ENCODE results near the gene ZNF566. TPM values are rescaled to one million over a fixed set of nuclear protein-coding genes. Genes with fewer than 3 reads are reported as not detected.

Gene ZNF566
- total and polyA plus RNA-seq, 3 donors from 2014 or later = 7.5 to 15.0 (median 12.1) TPM

DNA sequence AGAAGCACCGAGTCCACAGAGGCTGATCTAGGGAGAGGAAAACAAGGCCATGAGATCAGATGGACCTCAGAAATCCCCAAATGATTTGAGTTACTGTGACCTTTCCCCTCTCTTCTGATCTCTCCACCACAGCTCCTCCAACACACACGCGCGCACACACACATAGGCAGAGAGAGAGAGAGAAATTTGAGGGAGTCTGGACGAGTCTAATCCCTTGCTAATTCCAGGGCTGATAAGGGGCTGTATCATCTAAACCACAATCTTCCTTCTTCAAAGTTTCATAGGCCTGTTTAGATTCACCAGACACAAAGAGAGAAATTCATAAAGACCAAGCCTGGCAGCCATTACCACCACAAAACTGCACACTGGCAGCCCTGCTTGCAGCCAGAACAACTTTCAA, 79.5 kb downstream of the ZNF566 start:
- Histone ChIP-seq H3K4me1 (no peaks in the 10 kb centered on the region), H3K27ac (no peak overlapping the region), H3K4me3 (no peak overlapping the region), H3K27me3 (no peaks in the 10 kb centered on the region), H3K9me3 (no peaks in the 10 kb centered on the region), H3K36me3 (ENCODE audit: low read depth, missing control alignments) (no peaks in the 10 kb centered on the region)
- TF ChIP-seq, protein P1, sequence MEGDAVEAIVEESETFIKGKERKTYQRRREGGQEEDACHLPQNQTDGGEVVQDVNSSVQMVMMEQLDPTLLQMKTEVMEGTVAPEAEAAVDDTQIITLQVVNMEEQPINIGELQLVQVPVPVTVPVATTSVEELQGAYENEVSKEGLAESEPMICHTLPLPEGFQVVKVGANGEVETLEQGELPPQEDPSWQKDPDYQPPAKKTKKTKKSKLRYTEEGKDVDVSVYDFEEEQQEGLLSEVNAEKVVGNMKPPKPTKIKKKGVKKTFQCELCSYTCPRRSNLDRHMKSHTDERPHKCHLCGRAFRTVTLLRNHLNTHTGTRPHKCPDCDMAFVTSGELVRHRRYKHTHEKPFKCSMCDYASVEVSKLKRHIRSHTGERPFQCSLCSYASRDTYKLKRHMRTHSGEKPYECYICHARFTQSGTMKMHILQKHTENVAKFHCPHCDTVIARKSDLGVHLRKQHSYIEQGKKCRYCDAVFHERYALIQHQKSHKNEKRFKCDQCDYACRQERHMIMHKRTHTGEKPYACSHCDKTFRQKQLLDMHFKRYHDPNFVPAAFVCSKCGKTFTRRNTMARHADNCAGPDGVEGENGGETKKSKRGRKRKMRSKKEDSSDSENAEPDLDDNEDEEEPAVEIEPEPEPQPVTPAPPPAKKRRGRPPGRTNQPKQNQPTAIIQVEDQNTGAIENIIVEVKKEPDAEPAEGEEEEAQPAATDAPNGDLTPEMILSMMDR (IDR thresholded peaks at IDR 0.05) = no peak
- no peak for TF ChIP-seq POLR2A (IDR thresholded peaks at IDR 0.05)
- no peak for DNase-seq
- 87 to 94% methylated on average over 5 of the region's 5 CpGs for WGBS, 2 donors
- intact Hi-C loops (cut with DNase I; ENCODE audit: low total_unique reads) = no loop called here

GRCh38 chr19:36408101-36408500, 81.3 kb downstream of the ZNF566 start:
- Histone ChIP-seq H3K27ac (no peak overlapping the region), H3K4me3 (no peak overlapping the region), H3K27me3 (no peaks in the 10 kb centered on the region), H3K9me3 (no peaks in the 10 kb centered on the region), H3K4me1 (no peaks in the 10 kb centered on the region), H3K36me3 (ENCODE audit: low read depth, missing control alignments) (no peaks in the 10 kb centered on the region)
- intact Hi-C loops (cut with DNase I; ENCODE audit: low total_unique reads) = no loop called here
- 83 to 99% methylated on average over 3 of the region's 3 CpGs for WGBS, 2 donors
- TF ChIP-seq, protein P1 (IDR thresholded peaks at IDR 0.05) = no peak
- TF ChIP-seq POLR2A (IDR thresholded peaks at IDR 0.05) = no peak
- no peak for DNase-seq

DNA sequence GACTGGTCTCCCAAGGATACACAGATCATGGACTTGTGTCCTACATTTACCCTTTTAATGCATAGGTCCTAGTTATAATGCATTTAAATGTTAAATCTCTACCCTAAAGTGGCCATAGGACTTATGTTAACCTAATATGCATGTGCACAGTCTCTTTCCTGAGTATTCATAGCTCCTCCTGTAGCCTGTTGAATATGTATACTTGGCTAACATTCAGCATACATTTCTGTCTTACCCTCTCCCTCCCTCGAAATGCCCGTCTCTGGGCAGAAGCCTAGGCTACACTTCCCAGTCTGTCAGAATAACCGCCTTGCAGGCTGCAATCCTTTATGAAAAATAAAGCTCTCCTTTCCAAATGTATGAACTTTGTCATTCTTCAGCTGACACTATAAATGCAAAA, 84.9 kb downstream of the ZNF566 start:
- DNase-seq = no peak
- H3K36me3 ChIP-seq (ENCODE audit: low read depth, missing control alignments) = no peaks in the 10 kb centered on the region
- 96% methylated on average over 3 of the region's 3 CpGs for WGBS, 2 donors
- intact Hi-C loops (cut with DNase I; ENCODE audit: low total_unique reads) = no loop called here
- H3K4me3 ChIP-seq = no peak overlapping the region
- H3K4me1 ChIP-seq = no peaks in the 10 kb centered on the region
- TF ChIP-seq POLR2A (IDR thresholded peaks at IDR 0.05) = no peak
- TF ChIP-seq, protein P1 (IDR thresholded peaks at IDR 0.05) = no peak
- no peaks in the 10 kb centered on the region for H3K9me3 ChIP-seq
- H3K27ac ChIP-seq = no peak overlapping the region
- H3K27me3 ChIP-seq = no peaks in the 10 kb centered on the region

GRCh38 chr19:36401475-36401874, 87.9 kb downstream of the ZNF566 start:
- Histone ChIP-seq H3K27ac (no peak overlapping the region), H3K27me3 (no peaks in the 10 kb centered on the region), H3K9me3 (no peaks in the 10 kb centered on the region), H3K4me3 (no peak overlapping the region), H3K36me3 (ENCODE audit: low read depth, missing control alignments) (no peaks in the 10 kb centered on the region), H3K4me1 (no peaks in the 10 kb centered on the region)
- WGBS, 2 donors = 88 to 89% methylated on average over 7 of the region's 7 CpGs
- intact Hi-C loops (cut with DNase I; ENCODE audit: low total_unique reads) = no loop called here
- DNase-seq = no peak
- TF ChIP-seq, protein P1 (IDR thresholded peaks at IDR 0.05) = no peak
- TF ChIP-seq POLR2A (IDR thresholded peaks at IDR 0.05) = no peak

DNA sequence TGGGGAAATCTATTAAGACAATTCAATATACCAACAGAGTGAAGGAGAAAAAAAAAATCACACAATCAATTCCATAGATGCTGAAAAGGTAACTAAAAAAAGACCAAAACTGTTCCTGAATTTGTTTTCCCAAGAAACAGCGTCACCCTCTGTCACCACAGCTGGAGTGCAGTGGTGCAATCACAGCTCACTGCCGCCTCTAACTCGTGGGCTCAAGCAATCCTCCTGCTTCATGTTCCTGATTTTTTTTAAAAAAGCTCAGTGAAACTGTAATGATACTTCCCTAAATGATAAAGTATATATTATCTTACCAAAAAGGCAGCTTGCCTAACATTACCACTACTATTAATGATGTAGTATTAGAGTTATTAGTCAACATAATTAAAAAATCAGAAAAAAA, 90.8 kb downstream of the ZNF566 start:
- Histone ChIP-seq H3K4me3 (no peak overlapping the region), H3K4me1 (no peaks in the 10 kb centered on the region), H3K9me3 (no peaks in the 10 kb centered on the region), H3K27me3 (no peaks in the 10 kb centered on the region), H3K36me3 (ENCODE audit: low read depth, missing control alignments) (no peaks in the 10 kb centered on the region), H3K27ac (no peak overlapping the region)
- TF ChIP-seq, protein P1 (IDR thresholded peaks at IDR 0.05) = no peak
- no peak for TF ChIP-seq POLR2A (IDR thresholded peaks at IDR 0.05)
- WGBS, 2 donors = 86 to 92% methylated on average over 3 of the region's 3 CpGs
- intact Hi-C loops (cut with DNase I; ENCODE audit: low total_unique reads) = no loop called here
- no peak for DNase-seq

Measured in testis (tissue), 3 donors.